GM15510 (cell line): ENCODE data around the gene TMEM203.

Source experiments
- POLR2A ChIP-seq: IDR thresholded peaks from 3 replicates; pipeline ENCODE4 v1.6.1; 2011; ENCODE audit warnings: borderline replicate concordance; ENCODE audit not compliant: insufficient read length; ENCODE audit errors: extremely low read depth

TMEM203 gene

DNA sequence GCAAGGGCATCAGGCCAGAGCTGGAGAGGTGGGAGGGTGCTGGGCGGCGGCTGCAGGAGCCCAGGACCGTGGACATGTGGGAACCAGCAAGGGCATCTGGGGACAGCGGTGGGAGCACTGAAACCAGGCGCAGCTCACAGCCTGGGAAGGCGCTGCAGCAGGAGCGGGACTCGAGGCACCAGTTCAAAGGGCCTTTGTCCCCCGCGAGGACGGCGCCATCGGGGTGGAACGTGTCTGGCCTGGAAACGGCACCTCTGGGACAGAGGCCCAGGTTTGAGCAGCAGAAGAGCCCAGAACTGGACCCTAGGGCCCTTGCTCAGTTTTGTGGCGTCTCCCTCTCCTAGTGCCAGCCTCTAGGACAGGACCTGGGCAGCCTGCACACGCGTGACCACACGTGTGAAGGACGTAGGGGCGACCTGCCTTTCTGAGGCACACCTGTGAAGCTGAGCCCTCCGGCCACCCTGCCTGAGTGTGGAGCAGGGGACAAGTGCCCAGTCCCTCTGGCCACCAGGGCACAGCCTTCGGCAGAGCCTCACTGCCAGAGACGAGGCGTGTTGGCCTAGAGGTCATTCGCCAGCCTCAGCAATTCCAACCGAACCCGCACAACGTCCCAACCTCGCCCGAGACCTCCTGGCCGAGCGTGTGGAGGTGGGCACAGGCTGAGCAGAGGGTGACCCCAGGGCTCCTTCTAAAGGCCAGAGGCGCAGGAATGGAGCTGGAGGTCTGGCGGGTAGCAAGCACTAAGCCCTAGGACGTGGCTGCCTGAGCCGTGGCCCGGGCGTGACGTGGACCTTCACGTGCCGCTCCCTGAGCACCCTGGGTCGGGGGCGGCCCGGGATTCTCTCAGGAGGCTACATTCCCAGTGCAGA is 31.4 kb downstream of the TMEM203 start:
- no peak for TF ChIP-seq POLR2A

DNA sequence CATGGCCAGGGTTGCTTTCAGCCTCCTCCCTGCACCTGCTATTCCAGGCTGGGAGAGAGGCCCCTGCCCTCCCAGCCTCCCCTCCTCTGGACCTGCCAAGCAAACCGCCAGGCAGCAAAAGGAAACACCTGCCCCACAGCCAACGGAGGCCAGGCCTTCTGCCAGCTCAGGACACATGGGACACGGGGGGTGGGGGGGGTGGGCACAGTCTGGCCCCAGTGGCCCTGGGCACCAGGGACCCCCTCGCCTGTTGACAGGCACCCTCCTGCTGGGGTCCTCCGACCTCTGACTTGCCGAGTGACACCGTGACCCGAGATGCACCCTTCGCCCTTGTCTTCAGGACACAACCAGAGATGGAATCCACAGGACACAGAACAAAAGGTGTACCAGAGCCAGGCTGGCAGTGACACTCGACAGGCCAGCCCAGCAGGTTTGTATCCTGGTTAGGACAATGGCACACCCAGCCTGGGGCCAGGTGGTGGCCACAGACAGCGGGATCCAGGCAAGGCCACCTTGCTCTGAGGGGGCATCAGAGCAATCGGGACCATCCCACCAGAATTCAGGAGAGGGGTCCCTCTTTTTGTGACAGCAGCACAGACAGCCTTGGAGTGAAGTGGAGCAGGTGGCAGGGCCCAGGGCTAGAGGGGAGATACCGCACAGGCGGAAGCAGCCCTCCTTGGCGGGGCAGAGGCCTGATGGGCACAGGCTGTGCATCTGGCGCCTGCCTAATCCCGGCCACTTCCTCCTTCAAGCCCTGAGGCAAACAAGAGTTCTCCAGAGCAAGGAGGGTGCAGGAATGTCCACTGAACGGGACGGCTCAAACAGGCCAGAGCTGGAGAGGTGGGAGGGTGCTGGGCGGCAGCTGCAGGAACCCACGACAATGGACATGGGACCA is 32.3 kb downstream of the TMEM203 start:
- no peak for TF ChIP-seq POLR2A

DNA sequence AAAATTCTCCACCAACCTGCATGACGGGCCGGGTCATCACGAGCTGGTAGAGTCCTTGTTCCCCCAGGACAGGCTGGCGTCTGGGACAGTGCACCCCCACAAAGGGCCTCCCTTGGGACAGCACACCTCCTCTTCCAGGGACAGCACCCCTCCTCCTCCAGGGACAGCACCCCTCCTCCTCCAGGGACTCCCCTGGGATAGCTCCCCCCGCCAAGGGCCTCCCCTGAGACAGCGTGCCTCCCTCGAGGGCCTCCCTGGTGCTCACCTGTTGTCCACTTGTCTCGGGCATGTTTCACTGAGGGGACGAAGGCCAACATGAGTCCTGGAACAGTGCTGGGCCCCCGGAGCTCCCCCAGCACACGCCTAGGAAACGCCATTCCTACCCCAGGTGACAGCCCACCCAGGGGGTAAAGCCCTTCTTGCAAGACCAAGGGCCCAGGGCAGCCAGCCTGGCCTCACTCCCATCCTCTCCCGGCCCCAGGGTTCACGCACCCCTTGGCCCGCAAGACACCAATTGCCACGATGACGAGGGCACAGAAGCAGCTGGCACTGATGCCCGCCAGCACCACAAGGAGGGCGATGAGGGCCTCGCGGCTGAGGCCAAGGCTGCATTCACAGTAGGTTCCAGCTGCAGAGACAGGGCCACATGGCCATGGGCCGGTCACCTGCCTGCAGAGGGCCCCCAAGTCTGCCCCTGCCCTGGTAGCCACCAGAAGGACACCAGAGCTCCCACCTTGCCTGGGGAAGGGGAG is 34.1 kb downstream of the TMEM203 start:
- TF ChIP-seq POLR2A, result no peak

DNA sequence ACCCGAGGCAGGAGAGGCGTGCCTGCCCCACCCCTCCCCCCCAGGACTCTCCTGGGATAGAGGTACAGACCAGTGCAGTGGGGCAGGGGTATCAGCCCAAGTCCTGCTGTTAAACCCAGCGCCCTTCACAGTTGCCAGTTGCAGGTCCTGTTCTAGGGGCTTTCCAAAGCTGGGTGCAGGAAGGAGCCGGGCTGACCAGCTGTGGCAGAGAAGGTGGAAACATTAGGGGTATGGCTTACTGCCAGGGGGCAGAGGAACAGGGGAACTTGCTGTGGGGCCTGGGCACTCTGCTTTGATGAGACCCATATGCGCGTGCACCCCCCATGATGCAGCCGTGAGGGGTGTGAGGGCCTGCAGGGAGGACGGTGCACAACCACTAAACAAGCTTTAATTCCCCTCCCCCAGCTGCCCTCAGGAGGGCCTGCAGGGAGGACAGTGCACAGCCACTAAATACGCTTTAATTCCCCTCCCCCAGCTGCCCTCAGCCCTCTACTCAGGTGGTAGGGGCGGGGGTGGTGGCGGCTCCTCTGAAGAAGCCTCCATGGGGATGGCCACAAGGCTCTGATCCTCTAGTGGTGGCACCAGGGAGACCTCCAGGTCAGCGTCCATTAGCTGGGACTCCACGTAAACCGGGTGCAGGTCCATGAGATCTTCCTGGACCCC is 34.8 kb downstream of the TMEM203 start:
- TF ChIP-seq POLR2A, result no peak

DNA sequence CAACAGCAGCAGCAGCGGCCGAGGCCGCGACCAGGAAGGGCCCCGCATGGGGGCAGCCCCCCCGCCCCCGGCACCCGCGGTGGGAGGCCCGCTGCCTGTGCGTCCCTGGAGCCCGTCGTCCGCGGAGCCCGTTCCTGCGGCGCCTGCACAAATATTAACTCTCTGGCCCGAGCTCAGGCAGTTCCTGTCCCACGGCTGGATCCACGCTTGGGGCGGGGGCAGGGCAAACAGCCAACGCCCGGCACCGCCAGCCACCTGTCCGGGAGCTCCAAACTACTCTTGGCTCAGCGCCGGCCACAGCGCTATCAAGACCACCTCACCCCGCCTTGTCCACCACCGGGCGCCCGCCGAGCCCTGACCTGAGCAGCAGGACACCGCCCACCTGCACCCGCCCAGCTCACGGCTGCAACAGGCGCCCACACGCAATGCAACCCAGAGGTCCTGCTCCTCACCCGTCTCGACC is 35.5 kb downstream of the TMEM203 start, which contains the start of gene LRRC26:
Gene LRRC26, minus strand, starts transcription at position 156 of the 463 bp plus-strand sequence. Its CDS starts 108 bp downstream, at position 48.
- TF ChIP-seq POLR2A, result no peak

DNA sequence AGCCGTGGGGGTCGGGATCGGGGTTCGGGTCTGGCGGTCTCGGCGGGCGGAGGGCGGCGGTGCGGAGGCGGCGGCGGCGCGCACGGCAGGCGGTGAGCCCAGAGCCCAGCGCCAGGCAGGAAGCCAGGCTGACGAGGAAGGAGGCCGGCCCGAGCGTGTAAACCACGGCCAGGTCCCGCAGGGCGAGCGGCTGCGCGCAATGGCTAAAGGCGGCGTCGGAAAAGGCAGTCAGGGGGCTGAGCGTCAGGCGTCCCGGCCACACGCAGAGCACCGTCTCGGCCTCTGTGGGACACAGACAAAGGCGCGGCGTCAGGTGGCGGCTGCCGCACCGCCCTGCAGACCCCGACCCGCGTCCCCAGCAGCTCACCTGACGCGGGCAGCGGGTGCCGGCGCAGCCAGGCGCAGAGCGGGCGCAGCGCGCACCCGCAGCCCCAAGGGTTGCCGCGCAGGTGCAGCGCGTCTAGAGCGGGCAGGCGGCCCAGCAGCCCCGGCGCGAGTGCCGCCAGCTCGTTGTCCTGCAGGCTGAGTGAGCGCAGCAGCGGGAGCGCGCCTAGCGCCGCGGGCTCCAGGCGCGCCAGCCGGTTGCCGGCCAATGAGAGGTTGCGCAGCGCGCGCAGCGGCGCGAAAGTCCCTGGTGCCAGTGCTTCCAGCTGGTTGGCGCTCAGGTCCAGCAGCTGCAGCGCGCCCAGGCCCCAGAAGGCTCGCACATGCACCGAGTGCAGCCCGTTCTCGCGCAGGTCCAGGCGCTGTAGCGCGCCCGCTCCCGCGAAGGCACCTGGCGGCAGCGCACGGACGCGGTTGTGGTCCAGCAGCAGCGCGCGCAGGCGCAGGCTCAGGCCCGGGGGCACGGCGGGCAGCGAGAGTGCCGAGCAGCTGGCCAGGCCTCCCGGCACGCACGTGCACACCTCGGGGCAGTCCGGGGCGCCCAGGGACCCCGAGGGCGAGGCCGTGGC is 36.3 kb downstream of the TMEM203 start:
- no peak for TF ChIP-seq POLR2A

DNA sequence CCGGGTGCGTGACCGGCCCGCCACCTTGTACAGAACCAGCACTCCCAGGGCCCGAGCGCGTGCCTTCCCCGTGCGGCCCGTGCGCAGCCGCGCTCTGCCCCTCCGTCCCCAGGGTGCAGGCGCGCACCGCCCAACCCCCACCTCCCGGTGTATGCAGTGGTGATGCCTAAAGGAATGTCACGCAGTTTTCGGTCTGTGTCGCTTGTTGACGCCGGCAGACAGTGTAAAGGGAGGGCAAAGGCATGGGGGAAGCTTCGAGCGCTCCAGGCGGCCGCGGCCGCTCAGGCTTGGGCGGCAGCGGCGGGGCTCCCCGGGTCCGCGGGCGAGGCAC is 36.9 kb downstream of the TMEM203 start:
- no peak for TF ChIP-seq POLR2A

DNA sequence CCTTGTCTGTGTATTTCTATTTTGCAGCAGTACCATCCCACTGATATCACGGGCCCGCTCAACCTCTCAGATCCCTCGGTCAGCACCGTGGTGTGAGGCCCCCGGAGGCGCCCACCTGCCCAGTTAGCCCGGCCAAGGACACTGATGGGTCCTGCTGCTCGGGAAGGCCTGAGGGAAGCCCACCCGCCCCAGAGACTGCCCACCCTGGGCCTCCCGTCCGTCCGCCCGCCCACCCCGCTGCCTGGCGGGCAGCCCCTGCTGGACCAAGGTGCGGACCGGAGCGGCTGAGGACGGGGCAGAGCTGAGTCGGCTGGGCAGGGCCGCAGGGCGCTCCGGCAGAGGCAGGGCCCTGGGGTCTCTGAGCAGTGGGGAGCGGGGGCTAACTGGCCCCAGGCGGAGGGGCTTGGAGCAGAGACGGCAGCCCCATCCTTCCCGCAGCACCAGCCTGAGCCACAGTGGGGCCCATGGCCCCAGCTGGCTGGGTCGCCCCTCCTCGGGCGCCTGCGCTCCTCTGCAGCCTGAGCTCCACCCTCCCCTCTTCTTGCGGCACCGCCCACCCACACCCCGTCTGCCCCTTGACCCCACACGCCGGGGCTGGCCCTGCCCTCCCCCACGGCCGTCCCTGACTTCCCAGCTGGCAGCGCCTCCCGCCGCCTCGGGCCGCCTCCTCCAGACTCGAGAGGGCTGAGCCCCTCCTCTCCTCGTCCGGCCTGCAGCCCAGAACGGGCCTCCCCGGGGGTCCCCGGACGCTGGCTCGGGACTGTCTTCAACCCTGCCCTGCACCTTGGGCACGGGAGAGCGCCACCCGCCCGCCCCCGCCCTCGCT is 37.5 kb downstream of the TMEM203 start:
- no peak for TF ChIP-seq POLR2A

DNA sequence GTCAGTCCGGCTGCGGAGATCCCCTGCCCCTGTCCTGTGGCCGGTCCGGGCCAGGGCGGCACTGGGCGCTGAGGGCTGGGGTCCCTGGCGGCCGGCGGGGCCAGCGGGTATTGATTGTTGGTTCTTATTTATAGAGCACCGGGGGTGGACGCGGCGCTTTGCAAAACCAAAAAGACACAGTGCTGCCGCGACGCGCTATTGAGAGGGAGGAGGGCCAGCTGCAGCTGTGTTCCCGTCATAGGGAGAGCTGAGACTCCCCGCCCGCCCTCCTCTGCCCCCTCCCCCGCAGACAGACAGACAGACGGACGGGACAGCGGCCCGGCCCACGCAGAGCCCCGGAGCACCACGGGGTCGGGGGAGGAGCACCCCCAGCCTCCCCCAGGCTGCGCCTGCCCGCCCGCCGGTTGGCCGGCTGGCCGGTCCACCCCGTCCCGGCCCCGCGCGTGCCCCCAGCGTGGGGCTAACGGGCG is 38.1 kb downstream of the TMEM203 start:
- TF ChIP-seq POLR2A, result no peak

DNA sequence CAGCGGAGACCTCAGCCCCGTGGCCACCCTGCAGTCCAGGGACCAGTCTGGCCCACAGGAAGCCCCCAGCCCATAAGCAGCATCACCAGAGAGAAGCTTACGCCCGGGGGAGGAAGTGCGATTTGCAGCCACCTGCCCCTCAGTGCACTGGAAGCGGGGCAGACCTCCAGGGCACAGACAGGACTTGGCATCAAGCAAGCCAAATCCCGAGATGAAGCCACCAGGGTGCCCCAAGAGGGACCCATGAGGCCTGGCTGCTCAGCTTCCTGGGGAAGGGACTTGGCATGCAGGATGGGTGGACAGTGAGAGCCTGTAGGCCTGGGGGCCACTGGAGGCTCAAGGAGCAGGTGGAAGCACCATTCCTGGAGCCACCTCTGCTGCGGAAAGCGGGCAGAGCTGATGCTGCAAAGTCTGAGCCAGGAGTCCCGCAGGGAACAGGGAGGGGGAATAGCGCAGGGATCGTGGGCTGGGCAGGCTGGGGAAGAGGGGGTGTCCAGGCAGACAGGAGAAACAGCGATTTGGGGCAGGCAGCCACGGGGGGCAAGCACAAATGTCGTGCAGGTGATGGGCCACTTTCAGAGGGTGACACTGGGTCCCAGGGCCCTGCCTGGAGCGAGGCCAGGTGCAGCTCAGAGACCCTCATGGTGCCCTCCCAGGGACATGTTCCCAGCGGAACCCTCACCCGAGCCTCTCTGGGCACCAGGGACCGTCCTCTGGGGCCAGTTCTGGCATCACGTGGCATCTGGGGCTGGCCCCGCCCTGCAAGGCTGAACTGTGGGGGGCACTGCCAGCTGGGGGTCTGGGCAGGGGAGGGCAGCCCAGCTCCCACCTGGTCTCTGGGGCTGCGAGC is 38.8 kb downstream of the TMEM203 start:
- TF ChIP-seq POLR2A, result no peak

DNA sequence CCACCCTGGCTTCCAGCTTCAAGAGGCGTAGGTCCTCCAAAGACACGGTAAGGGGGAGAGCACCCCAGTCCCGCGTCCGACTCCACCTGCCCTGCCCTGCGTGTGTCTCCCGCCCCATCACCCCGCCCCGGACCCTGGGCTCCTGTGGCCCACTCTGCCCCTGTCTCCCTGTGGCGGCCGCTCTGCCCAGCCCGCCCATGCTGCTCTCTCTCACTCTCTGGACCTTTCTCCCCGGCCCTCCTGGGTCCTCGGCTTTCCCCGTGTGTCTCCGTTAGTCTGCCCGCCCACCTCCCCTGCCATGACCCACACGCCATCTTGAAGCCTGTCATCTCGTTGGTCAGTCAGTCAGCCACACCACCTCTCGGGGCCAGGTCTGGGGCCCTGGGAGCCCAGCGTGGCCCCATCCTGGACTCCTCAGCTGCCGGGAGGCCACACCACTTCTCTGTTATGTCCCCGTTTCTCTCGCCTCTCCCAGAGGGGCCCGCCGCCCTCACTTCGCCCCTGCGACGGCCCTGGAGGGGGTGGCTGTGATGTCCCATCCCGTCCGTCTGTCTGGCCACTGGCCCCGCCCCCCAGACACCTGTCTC is 40.1 kb downstream of the TMEM203 start:
- TF ChIP-seq POLR2A, result no peak
